ENCODE data around the gene MARCKSL1. TPM values are rescaled to one million over a fixed set of nuclear protein-coding genes. Genes with fewer than 3 reads are reported as not detected.
A peak's percentile ranks its signal among the peaks of the same experiment; 100 is the strongest.
"Not testable (repeated sequence)": the region's sequence is repeated elsewhere in the genome, so short reads cannot be mapped to it uniquely, and the experiment has no call there.

Gene MARCKSL1
- total and polyA plus RNA-seq, 11 donors = 6.8 to 44.0 (median 12.1) TPM

DNA sequence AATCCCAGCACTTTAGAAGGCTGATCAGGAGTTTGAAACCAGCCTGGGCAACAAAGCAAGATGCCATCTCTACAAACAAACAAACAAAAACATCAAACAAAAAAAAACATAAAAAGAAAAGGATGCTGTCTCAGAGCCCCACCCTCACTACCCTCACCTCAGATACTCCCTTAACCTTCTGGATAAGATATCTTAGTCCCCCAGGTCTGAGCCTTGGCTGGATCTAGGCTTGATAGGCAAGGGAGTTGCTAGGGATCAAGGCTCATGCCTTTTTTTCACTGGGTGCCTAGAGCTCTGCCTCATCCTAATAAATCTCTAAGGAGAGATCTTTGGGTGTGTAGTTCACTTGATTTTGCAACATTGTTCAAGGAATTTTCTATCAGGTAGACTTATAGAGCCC lies 36.7 kb downstream of the MARCKSL1 start:
- H3K4me3 ChIP-seq = no peak overlapping the region
- ATAC-seq (no peak), DNase-seq (no peak)
- TF ChIP-seq, protein P1, sequence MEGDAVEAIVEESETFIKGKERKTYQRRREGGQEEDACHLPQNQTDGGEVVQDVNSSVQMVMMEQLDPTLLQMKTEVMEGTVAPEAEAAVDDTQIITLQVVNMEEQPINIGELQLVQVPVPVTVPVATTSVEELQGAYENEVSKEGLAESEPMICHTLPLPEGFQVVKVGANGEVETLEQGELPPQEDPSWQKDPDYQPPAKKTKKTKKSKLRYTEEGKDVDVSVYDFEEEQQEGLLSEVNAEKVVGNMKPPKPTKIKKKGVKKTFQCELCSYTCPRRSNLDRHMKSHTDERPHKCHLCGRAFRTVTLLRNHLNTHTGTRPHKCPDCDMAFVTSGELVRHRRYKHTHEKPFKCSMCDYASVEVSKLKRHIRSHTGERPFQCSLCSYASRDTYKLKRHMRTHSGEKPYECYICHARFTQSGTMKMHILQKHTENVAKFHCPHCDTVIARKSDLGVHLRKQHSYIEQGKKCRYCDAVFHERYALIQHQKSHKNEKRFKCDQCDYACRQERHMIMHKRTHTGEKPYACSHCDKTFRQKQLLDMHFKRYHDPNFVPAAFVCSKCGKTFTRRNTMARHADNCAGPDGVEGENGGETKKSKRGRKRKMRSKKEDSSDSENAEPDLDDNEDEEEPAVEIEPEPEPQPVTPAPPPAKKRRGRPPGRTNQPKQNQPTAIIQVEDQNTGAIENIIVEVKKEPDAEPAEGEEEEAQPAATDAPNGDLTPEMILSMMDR (IDR thresholded peaks at IDR 0.05) = no peak
- H3K36me3 ChIP-seq = peaks cover 0 to 31% (median 22%) of the 10 kb centered on the region in 9 donors
- intact Hi-C loops (cut with DNase I) = loop anchor here in 1 of 10 donors (5.0 kb wide), 1 partner anchor 82 kb away; no protein-coding TSS in a partner anchor
- H3K27me3 ChIP-seq = no peaks in the 10 kb centered on the region
- H3K27ac ChIP-seq = no peak overlapping the region
- H3K9me3 ChIP-seq = no peaks in the 10 kb centered on the region
- peaks cover 0 to 8% (median 0%) of the 10 kb centered on the region in 12 donors for H3K4me1 ChIP-seq

DNA sequence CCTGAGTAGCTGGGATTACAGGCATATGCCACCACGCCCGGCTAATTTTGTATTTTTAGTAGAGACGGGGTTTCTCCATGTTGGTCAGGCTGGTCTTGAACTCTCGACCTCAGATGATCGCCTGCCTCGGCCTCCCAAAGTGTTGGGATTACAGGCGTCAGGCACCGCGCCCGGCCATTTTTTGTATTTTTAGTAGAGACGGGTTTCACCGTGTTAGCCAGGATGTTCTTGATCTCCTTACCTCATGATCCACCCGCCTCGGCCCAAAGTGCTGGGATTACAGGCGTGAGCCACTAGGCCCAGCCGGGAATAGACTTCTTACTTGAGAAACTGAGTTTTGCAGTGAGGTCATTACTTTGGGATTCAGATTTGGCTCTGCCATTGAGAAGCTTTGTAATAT lies 37.8 kb downstream of the MARCKSL1 start:
- peaks cover 0 to 15% (median 0%) of the 10 kb centered on the region in 12 donors for H3K4me1 ChIP-seq
- 95 to 97% (median 97%) methylated on average over 16 of the region's 16 CpGs for WGBS, 4 donors
- not testable (repeated sequence) for ATAC-seq, H3K27me3 ChIP-seq, DNase-seq, H3K4me3 ChIP-seq, H3K9me3 ChIP-seq, H3K27ac ChIP-seq
- peaks cover 0 to 20% (median 11%) of the 10 kb centered on the region in 9 donors for H3K36me3 ChIP-seq
- intact Hi-C loops (cut with DNase I) = loop anchor here in 1 of 10 donors (5.0 kb wide), 1 partner anchor 81 kb away; no protein-coding TSS in a partner anchor

DNA sequence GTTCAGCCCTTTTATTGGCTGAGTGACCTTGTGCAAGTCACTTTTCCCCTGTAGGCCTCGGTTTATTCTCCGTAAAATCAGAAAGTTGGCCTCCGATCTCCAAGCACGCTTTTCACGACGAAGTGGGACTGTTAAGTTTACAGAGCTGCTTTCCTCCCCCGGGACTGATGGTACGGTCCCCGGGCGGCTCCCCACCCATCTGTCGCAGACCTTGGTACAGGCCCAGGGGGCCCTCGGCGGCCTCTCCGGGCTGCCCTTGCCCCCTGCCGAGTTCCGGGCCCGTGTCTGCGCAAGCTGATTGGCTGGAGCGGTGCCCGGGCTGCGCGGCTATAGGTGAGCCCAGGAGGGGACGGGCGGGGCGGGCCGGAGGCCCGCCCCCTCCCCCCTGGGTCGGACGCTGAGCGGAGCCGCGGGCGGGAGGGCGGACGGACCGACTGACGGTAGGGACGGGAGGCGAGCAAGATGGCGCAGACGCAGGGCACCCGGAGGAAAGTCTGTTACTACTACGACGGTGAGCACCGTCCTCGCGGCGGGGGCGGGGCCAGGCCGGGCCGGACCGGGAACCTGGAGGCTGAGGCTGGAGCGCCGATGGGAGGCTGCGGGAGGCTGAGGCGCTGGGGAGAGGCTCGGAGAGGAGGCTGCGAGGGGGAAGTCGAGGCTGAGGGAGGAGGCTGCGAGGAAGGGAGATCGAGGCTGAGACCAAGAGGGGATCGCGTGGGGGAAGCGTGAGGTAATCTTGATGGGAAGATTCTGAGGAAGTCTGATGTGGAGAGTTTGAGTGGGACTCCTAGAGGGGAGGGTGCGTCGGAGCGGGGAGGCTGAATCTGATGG lies 44.1 kb downstream of the MARCKSL1 start, which contains the start of gene HDAC1:
HDAC1 (plus strand) TSS at position 376 of the 831 bp plus-strand sequence; CDS start at position 463, 87 bp downstream.
- Histone ChIP-seq H3K4me1 (peaks cover 0 to 34% (median 12%) of the 10 kb centered on the region in 12 donors), H3K36me3 (no peaks in the 10 kb centered on the region), H3K27ac (peak within 1 kb of the TSS; percentile 61 to 93 (median 82)), H3K4me3 (peak within 1 kb of the TSS; percentile 50 to 92 (median 72)), H3K9me3 (no peaks in the 10 kb centered on the region), H3K27me3 (no peaks in the 10 kb centered on the region)
- peak; percentile 96 to 99 (median 98) for DNase-seq
- peak; percentile 98 to 99 (median 99) for ATAC-seq
- WGBS, 4 donors = 1 to 2% (median 1%) methylated on average over 47 to 67 of the region's 67 CpGs
- peak in 1 of 2 donors; percentile 51 for TF ChIP-seq POLR2A (IDR thresholded peaks at IDR 0.05)
- TF ChIP-seq, protein P1 (IDR thresholded peaks at IDR 0.05) = peak in 1 of 12 donors; percentile 5
- intact Hi-C loops (cut with DNase I) = loop anchor here in 5 of 10 donors (2.0 to 5.0 kb wide), 4 partner anchors 43 to 70 kb away; partner anchors contain the start of genes EIF3I (in 1 of the 5), FAM167B (in 1 of the 5) and TMEM234 (in 1 of the 5)

DNA sequence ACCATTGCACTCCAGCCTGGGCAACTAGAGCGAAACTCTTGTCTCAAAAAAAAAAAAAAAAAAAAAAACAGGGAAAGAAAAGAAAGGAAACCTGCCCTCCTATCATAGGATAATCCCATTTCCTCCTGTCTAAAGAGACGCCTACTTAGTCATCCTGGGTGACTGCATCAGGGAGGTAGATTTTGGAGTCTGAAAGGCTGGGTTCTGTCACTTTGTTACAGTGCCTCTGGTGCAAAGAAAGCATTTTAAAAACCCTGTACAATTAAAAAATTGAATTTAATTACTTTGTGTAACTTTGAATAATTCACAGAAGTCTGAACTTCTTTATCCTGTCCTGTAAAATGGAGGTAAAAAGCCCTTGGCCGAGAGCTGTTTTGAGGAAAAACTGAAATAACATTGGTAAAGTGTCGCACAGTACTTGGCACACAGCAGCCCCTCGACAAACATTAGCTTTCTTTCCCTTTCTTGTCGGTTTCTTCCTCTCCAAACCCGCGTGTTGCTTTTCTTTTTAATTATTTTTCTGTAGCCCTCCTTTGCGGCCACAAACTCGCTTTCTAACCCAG lies 44.8 kb downstream of the MARCKSL1 start:
- H3K9me3 ChIP-seq = no peaks in the 10 kb centered on the region
- peak overlapping the region in 11 of 12 donors; percentile 62 to 93 (median 83) for H3K27ac ChIP-seq
- no peak for ATAC-seq
- DNase-seq = no peak
- 63 to 68% (median 65%) methylated on average over 10 of the region's 10 CpGs for WGBS, 4 donors
- peaks cover 0 to 34% (median 11%) of the 10 kb centered on the region in 12 donors for H3K4me1 ChIP-seq
- no peak for TF ChIP-seq POLR2A (IDR thresholded peaks at IDR 0.05)
- TF ChIP-seq, protein P1 (IDR thresholded peaks at IDR 0.05) = no peak
- H3K36me3 ChIP-seq = no peaks in the 10 kb centered on the region
- H3K27me3 ChIP-seq = no peaks in the 10 kb centered on the region
- intact Hi-C loops (cut with DNase I) = loop anchor here in 5 of 10 donors (2.0 to 5.0 kb wide), 4 partner anchors 42 to 69 kb away; partner anchors contain the start of genes EIF3I (in 1 of the 5), FAM167B (in 1 of the 5) and TMEM234 (in 1 of the 5)
- H3K4me3 ChIP-seq = peak overlapping the region; percentile 50 to 92 (median 72)
